HG02759 (cell line): ENCODE data around the gene RIPK4.
"Not testable (repeated sequence)": the region's sequence is repeated elsewhere in the genome, so short reads cannot be mapped to it uniquely, and the experiment has no call there.

Experiments
- ATAC-seq: cut with Tn5 transposase; IDR thresholded peaks from one replicate; pipeline ENCODE4 v1.9.1; 2021; ENCODE audit warnings: mild to moderate bottlenecking, moderate library complexity; ENCODE audit not compliant: unreplicated experiment

RIPK4 gene

GRCh38 chr21:41717573-41718330 lies 49.1 kb downstream of the RIPK4 start:
- no peak for ATAC-seq

GRCh38 chr21:41716751-41717150 lies 50.1 kb downstream of the RIPK4 start:
- no peak for ATAC-seq

DNA sequence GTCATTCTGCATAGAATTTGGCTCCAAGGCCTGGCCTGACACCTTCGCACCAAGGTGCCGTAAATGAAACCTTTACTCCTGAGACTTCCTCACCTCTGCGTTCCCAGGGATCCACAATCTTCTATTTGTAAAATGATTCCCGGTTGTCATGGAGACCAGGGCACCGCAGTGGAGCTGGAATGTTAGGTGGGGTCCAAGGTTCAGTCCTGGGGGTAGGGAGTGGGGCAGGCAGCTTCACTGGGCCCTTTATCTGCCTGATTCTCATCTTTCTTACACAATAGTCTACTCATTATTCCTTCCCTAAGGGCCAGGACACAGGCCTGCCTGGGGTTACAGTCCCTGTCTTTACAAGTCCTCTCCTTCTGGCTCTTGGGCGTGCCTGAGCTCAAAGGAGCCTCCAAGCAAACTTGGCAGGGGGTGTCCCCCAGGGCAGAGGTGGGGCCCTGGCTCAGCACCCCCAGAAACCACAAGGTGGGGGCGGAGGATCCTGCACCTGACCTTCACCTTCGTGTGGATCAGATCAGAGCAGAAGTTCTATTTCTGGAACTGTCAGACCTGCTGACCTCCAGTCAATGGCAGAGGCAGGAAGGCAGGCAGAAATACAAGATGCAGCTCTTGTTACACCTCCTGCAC lies 51.1 kb downstream of the RIPK4 start:
- no peak for ATAC-seq

GRCh38 chr21:41714299-41714865 lies 52.5 kb downstream of the RIPK4 start:
- not testable (repeated sequence) for ATAC-seq

GRCh38 chr21:41713495-41714281 lies 53.2 kb downstream of the RIPK4 start:
- ATAC-seq, result no peak

DNA sequence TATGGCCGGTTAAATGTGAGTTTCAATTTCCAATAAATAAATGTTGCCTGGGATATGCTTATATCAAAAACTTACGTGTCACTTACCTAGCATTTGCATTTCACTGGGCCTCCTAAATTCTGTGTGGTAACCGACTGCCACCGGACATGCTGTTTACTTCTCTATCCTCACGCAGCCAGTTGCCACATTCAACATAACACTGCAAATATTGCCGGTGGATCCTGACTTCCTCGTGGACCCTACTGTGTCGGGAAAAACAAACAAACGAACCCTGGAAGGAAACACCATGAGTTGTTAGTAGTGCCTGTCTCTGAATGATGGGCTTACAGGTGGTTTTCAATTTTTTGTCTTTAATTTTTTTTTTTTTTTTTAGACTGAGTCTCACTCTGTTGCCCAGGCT lies 54.1 kb downstream of the RIPK4 start:
- no peak for ATAC-seq

DNA sequence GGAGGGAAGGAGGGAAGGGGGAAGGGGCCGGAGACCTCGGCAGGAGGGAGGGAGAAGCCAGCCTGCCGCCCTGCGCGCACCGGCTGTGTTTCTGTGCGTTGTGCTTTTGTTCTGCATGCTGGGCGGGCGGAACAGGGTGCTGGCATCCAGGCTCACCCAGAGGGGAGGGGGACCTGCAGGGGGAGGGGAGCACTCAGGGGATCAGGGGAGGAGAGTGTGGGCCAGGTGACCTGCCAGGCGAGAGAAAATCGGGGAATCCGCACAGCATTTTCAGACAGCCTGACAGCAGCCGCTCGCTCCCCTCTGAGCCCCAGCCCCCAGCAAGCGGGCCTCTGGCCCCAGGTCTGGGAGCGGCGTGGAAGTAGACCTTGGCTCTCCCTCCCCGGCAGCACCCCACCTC lies 54.7 kb downstream of the RIPK4 start:
- ATAC-seq, result no peak

GRCh38 chr21:41711416-41712007 lies 55.3 kb downstream of the RIPK4 start:
- no peak for ATAC-seq

DNA sequence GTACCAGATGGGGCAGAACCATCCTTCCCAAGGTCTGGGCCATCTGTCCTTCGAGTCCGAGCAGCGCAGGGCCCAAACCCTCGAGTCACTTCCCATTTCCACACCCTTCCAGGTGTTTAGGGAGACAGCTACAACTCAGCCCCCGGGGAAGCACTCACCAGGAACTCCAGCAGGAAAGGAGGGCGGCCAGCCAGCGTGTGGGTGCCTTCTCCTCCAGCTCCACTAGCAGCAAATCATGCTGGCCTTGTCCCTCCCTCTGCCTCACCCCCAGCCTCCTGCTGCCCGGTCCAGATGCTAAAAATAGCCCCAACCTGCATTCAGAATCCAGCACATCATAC lies 56.1 kb downstream of the RIPK4 start:
- ATAC-seq, result no peak

DNA sequence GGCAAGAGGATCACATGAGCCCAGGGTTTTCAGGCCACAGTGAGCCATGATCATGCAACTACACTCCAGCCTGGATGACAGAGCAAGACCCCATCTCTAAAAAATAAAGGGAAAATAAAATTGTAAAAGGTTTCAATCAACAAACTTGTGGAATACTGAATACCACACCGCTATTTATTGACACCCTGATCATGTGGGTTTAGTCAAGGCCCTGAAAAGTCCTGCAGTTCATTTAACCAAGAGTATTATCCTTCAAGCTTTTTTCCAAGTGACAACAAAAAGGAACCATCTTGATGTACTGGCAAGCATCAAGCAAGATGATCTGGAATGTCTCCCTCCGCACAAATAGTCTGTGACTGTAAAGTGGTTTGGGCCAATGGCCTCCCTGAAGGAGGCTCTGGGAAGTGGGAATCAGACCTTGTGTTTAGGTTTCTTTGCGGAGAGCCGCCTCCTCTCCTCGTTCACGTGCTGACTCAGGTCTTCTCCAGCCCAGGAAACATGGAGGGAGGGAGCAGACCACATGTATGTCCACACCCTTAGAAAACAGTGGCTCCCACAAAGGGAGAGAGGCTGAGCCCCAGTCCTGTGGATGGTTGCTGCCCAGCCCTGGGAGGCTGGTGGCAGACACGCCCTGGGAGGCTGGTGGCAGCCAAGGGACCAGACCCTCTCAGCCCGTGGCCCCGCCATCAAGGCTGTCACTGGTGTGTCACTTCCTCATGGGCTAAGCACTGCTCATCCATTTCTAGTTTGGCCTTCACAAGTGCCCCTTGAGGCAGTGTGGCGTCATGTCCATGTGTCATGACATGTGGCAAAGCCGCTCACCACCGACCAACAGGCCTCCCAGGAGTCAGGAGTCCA lies 56.7 kb downstream of the RIPK4 start:
- ATAC-seq, result no peak

- no peak for ATAC-seq
These were observed 57.7 kb downstream of the RIPK4 start for GRCh38 chr21:41709166-41709565.

DNA sequence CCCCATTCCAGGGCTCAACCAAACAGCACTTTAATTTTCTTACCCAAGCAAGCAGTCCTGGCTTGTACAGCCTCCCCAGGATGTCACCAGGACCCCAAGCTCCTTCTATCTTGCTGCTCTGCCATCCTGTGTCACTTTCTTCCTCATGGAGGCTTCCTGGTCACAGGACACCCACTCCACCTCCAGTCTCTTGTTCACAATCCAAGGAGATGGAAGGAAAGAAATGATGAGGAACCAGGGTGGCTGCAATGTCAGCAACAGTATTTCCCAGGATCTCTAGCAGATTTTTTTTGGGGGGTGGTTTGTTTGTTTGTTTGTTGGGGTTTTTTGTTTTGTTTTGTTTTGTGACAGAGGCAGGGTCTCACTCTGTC lies 58.9 kb downstream of the RIPK4 start:
- no peak for ATAC-seq

DNA sequence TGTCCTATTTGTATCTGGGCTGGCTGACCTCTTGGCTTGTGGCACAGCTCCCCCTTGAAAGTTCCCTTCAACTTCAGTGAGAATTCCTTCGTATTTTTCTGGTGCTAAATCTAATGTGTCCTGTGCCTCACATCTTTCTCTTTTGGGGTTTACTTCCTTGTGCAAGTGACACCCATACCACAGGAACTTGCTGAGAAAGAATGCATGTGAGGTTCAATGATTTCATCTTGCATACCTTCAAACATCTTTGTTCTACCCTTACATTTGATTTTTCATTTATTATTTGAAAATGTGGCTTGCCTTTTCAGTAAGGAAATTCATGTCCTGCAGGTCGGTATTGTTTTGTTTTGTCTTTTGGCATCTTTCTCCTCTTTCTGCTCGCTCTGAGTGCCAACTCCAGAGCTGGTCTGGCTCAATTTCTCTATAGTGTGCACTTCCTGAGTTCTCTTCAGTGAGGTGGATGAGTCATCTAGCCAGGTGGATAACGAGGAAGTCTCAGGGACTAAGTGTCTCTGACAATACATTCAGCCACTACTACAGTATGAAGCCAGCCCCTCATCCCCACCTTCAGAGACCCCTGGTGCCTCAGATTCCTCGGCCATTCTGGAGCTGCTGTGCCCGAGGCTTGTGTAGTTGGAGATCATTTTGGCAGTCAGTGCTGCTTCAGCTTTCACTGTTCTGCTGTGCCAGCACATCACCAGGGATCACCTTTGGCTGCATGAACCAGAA lies 59.5 kb downstream of the RIPK4 start:
- ATAC-seq, result no peak

- ATAC-seq, result no peak
These were observed 60.2 kb downstream of the RIPK4 start for GRCh38 chr21:41706678-41707077.

DNA sequence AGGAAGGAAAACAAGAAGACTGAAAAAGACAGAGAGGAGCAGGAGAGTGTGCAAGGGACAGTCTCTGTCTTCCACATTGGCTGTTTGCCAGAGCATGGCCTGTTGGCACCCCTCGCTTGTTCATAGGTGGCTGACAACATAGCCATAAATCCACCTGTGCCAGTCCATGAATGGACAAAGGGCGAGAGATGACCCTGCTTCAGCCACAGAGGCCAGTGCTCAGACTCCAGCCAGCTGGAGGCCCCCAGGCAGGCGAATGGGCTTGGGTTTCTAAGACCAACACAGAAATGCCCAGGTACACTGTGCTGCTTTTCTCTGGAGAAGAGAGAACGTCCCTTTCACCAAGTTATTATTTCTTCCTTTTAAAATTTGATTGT lies 60.6 kb downstream of the RIPK4 start:
- no peak for ATAC-seq

DNA sequence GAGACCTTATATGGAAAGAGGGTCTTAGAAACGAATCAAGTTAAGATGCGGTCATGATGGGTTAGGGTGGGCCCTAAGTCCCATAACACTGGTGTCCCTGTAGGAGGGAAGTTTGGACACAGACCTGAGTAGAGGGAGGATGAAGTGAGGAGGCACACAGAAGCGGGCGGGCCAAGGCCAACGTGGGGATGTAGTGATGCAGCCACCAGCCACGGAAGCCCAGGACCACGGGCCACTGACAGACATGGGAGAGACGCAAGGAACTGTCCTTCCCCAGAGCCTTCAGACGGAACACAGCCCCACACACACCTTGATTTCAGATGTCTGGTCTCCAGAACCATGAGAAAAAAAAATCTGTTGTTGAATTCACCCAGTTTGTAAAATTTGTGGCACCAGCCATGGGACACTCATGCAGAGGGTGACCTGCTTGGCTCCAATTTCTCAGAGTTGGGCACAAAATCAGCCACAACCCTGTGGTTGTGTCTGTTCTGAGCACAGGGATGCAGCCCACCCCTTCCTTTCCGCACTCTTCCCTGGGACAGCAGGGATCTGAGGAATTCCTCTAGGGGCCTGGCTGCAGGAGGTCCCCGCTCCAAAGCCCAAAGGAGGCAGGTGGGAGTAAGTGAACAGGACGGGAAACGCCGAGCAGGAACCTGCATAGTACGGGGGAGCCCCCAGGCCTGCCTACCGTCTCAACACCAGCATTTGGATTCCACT lies 61.1 kb downstream of the RIPK4 start:
- no peak for ATAC-seq

GRCh38 chr21:41703857-41704501 lies 62.9 kb downstream of the RIPK4 start:
- no peak for ATAC-seq

- ATAC-seq, result no peak
These were observed 65.1 kb downstream of the RIPK4 start for GRCh38 chr21:41701749-41702148.

DNA sequence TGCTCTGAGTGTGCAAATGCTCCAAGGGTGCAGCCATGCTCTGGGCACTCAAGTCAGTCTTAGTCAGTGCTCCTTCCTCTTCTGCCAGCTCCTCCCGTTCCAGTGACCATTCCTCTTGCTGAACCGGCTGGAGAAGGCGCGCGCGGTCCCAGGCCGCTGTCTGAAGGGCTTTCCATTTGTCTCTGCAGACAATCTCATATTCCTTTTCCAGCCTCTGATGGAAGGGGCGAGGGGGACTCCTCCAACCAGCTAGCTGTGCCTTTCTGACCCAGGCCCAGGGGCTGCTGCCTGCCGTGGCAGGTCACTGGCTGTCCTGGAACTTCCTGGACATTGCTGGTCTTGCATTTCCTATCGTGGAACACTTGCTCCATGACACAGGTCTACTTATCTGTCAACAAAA lies 67.5 kb downstream of the RIPK4 start:
- ATAC-seq, result no peak
